CD4-positive, alpha-beta T cell treated with Interleukin-4 for 1 hour (primary cell): ENCODE results near the gene DTX1.
"Not testable (repeated sequence)": the region's sequence is repeated elsewhere in the genome, so short reads cannot be mapped to it uniquely, and the experiment has no call there.

Experiments used
- DNase-seq, 2 donors: peaks; one replicate each; pipeline ENCODE4 v3.0.0-alpha.2; 2020 to 2022

Gene DTX1

GRCh38 chr12:113119980-113120669, 63.6 kb downstream of the DTX1 start:
- DNase-seq: no peak

DNA sequence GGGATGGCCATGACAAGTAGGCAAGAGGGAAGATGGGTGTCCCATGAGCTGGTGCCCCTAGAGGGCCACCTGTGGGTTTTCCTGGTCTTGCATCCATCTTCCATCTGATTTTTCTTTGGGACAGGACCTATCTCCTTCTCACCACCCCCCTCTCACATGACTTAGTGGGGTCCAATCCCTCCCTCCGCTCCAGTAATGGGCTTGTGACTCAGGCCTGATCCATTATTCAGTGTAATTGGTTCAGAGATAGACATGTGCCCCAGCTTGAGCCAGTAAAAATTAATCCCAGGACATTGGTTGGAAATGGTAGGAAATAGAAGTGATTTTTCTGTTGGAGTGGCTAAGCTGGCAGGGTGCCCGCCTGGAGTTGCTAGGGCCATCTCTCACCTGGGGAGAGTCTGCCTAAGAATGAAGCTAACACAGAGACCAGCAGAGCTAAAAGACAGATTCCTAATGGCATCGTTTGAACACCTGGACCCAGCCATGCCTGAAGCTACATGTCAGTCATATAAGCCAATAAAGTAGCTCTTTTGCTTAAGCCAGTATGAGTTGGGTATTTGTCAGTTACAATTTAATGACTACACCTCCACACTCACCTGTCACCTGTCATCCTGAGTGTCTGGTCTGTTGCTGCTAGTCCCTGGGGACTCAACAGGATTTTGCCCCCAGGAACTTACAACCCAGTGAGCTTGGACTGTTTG, 64.3 kb downstream of the DTX1 start:
- no peak for DNase-seq

GRCh38 chr12:113127791-113128199, 71.3 kb downstream of the DTX1 start:
- DNase-seq: no peak

GRCh38 chr12:113128802-113129663, 72.5 kb downstream of the DTX1 start:
- DNase-seq: no peak

GRCh38 chr12:113129664-113130456, 73.3 kb downstream of the DTX1 start:
- DNase-seq: no peak

GRCh38 chr12:113130457-113131135, 74.1 kb downstream of the DTX1 start:
- peak in 1 of 2 donors; percentile 29 for DNase-seq

- no peak for DNase-seq
Measured at GRCh38 chr12:113131556-113131955, 75.0 kb downstream of the DTX1 start.

DNA sequence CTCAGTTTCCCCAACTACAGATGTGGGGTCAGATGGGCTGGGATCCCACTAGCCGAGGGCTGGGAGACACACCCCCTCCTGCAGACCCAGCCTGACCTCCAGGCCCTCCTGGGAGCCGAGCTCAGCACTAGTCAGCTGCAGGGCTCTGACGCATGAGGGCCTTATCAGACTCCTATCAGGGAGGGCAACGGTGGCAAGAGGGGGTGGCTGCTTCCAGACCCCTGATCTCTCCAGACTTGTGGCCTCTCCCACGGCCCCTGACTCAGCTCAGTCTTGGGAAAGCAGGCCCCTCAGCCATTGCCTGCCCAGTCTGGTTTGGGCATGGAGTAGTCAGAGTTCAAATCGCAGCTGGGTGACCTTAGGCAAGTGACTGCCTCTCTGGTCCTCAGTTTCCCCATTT, 76.5 kb downstream of the DTX1 start:
- DNase-seq: no peak

DNA sequence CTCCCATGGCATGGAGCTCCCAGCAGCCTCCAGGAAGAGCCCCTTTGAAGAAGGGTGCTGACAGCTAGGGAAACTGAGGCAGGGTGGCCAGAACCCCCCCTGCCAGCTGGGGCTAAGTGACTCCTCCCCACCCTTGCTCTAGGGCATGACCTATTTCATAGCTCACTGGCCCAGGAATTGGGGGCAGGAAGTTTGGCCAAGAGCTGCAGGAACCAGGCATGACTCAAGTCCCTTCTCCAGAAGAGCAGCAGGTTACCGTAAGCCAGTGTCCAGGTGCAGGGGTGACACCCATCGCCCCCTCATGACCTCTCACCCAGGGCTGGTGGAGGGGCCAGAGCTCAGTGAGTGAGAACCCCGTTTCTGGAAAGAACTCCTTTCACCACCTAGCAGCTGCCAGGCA, 77.1 kb downstream of the DTX1 start:
- no peak for DNase-seq

- DNase-seq: no peak
Measured at GRCh38 chr12:113134071-113134470, 77.5 kb downstream of the DTX1 start.

DNA sequence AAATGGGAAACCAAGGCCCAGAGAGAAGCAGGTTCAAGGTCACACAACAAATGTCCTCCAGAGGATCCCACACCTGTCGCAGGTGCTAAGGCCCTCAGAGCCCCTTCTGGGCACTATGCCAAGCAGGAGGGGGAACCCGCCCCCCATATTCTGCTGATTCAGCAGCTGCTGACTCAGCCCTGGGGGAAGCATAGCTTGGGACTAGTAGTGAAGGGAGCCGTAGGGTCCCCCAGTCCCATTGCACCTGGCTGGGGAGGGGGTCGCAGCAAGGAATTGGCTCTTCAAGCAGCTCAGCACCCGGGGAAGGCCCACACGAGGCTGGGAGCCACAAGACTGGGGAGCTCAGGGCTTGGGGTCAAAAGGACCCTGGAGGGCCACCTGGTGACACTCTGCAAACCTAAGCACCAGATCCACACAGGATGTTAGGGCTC, 78.0 kb downstream of the DTX1 start:
- DNase-seq: no peak

- DNase-seq: peak; percentile 74 to 76
Measured at GRCh38 chr12:113135178-113136127, 78.9 kb downstream of the DTX1 start, which contains the start of gene RASAL1. TSS of gene RASAL1 (minus strand) at chr12:113135761. CDS start at chr12:113135462, 299 bp downstream.

GRCh38 chr12:113136128-113136989, 79.8 kb downstream of the DTX1 start:
- peak; percentile 67 to 76 for DNase-seq

GRCh38 chr12:113136990-113137511, 80.5 kb downstream of the DTX1 start:
- no peak for DNase-seq

GRCh38 chr12:113137861-113138783, 81.6 kb downstream of the DTX1 start:
- DNase-seq: no peak

GRCh38 chr12:113138826-113139225, 82.3 kb downstream of the DTX1 start:
- no peak for DNase-seq

- no peak for DNase-seq
Measured at GRCh38 chr12:113140706-113141105, 84.2 kb downstream of the DTX1 start.

DNA sequence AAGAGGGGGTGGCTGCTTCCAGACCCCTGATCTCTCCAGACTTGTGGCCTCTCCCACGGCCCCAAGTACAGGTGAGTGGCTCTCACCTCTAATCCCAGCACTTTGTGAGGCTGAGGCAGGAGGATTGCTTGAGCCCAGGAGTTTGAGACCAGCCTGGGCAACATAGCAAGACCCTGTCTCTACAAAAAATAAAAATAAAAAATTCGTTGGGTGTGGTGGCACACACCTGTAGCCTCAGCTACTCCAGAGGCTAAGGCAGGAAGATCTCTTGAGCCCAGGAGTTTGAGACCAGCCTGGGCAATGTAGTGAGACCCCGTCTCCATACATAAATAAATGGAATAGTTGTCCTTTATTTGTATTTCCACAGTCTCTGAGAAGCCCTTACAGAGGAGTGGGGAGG, 85.2 kb downstream of the DTX1 start:
- not testable (repeated sequence) for DNase-seq
